SK-N-MC (cell line): Measurements from ENCODE around the gene GRAMD1B.
"Not testable (repeated sequence)": the region's sequence is repeated elsewhere in the genome, so short reads cannot be mapped to it uniquely, and the experiment has no call there.

Source experiments
- DNase-seq: peaks from one replicate; pipeline ENCODE4 v3.0.0-alpha.2; 2011; ENCODE audit warnings: low read depth, low spot score
- H3K27ac ChIP-seq: fragments of 200-600 bp; sonication (generic); 2 replicates; pipeline ENCODE4 v1.5.1; 2016; ENCODE audit warnings: mixed run types
- H3K36me3 ChIP-seq: fragments of 200-600 bp; sonication (generic); 2 replicates; pipeline ENCODE4 v1.6.1; 2017; ENCODE audit warnings: antibody characterized with exemption, low read length, mixed read lengths; ENCODE audit not compliant: insufficient read depth
- H3K4me3 ChIP-seq: fragments of 200-600 bp; sonication (generic); 2 replicates; pipeline ENCODE4 v1.5.1; 2016
- H3K9ac ChIP-seq: fragments of 200-600 bp; sonication (generic); 2 replicates; pipeline ENCODE4 v1.8.0; 2017; ENCODE audit warnings: mixed run types, mixed read lengths; ENCODE audit not compliant: insufficient read length
- H3K9me3 ChIP-seq: fragments of 200-600 bp; sonication (generic); 2 replicates; pipeline ENCODE4 v1.6.1; 2017; ENCODE audit warnings: low read depth, mild to moderate bottlenecking, antibody characterized with exemption, low read length, moderate library complexity, mixed read lengths
- EZH2 ChIP-seq: fragments of 200-600 bp; sonication (generic); IDR thresholded peaks from one replicate; pipeline ENCODE4 v1.6.1; 2017; ENCODE audit warnings: antibody characterized with exemption
- FOXP2 ChIP-seq: optimal IDR thresholded peaks from 2 replicates; pipeline ENCODE3; 2011; ENCODE audit warnings: mild to moderate bottlenecking, moderate library complexity; ENCODE audit not compliant: insufficient read depth; ENCODE audit errors: extremely low read length, control extremely low read depth
- POLR2AphosphoS5 ChIP-seq: IDR thresholded peaks from 2 replicates; pipeline ENCODE4 v1.6.1; 2012; ENCODE audit warnings: mild to moderate bottlenecking, low read depth, low read length, borderline replicate concordance

GRAMD1B gene

GRCh38 chr11:123443851-123444623, 14.0 kb downstream of the GRAMD1B start:
- Histone ChIP-seq H3K4me3 (no peak overlapping the region), H3K27ac (no peak overlapping the region), H3K9ac (no peak overlapping the region), H3K9me3 (no peaks in the 10 kb centered on the region), H3K36me3 (no peaks in the 10 kb centered on the region)
- no peak for DNase-seq
- no peak for TF ChIP-seq EZH2
- no peak for TF ChIP-seq POLR2AphosphoS5

DNA sequence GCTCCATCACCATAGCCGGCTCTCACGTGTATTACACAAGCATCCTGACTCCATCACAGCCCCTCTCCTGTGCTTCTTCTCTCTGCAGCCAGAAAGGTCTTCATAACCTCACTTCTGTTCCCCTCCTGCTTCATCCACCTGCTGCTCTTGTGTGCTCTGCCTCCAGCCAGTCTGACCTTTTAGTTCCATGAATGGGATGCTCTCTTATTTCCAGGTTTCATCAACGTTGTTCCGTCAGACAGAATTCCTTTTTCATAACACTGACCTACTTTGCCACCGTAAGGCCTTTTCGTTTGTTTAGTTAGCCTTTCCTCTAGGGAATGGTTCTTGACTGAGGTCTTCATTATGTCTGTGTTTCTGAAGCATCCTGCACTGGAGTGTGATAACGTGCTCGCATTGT, 18.8 kb downstream of the GRAMD1B start:
- Histone ChIP-seq H3K27ac (no peak overlapping the region), H3K36me3 (no peaks in the 10 kb centered on the region)
- DNase-seq, result no peak

GRCh38 chr11:123449436-123449835, 19.4 kb downstream of the GRAMD1B start:
- DNase-seq, result no peak
- no peaks in the 10 kb centered on the region for H3K9me3 ChIP-seq
- H3K9ac ChIP-seq, result no peak overlapping the region
- no peak for TF ChIP-seq EZH2
- TF ChIP-seq FOXP2, result no peak
- no peak for TF ChIP-seq POLR2AphosphoS5
- no peaks in the 10 kb centered on the region for H3K36me3 ChIP-seq
- H3K4me3 ChIP-seq, result no peak overlapping the region
- no peak overlapping the region for H3K27ac ChIP-seq

More for the DNA sequence above, 18.8 kb downstream of the GRAMD1B start:
- no peak overlapping the region for H3K4me3 ChIP-seq
- no peak overlapping the region for H3K9ac ChIP-seq
- H3K9me3 ChIP-seq, result no peaks in the 10 kb centered on the region
- TF ChIP-seq EZH2, result no peak
- no peak for TF ChIP-seq POLR2AphosphoS5
- TF ChIP-seq FOXP2, result no peak

- H3K9me3 ChIP-seq, result no peaks in the 10 kb centered on the region
- no peaks in the 10 kb centered on the region for H3K36me3 ChIP-seq
- H3K9ac ChIP-seq, result no peak overlapping the region
- no peak for DNase-seq
- no peak overlapping the region for H3K4me3 ChIP-seq
- no peak for TF ChIP-seq EZH2
- TF ChIP-seq POLR2AphosphoS5, result no peak
- TF ChIP-seq FOXP2, result no peak
- H3K27ac ChIP-seq, result no peak overlapping the region
Observed at GRCh38 chr11:123450623-123451022, 20.6 kb downstream of the GRAMD1B start.

- no peak overlapping the region for H3K4me3 ChIP-seq
- H3K9ac ChIP-seq, result no peak overlapping the region
- no peak overlapping the region for H3K27ac ChIP-seq
- TF ChIP-seq FOXP2, result no peak
- TF ChIP-seq POLR2AphosphoS5, result no peak
- no peak for TF ChIP-seq EZH2
- no peaks in the 10 kb centered on the region for H3K36me3 ChIP-seq
- DNase-seq, result no peak
- no peaks in the 10 kb centered on the region for H3K9me3 ChIP-seq
Observed at GRCh38 chr11:123451183-123451781, 21.2 kb downstream of the GRAMD1B start.

DNA sequence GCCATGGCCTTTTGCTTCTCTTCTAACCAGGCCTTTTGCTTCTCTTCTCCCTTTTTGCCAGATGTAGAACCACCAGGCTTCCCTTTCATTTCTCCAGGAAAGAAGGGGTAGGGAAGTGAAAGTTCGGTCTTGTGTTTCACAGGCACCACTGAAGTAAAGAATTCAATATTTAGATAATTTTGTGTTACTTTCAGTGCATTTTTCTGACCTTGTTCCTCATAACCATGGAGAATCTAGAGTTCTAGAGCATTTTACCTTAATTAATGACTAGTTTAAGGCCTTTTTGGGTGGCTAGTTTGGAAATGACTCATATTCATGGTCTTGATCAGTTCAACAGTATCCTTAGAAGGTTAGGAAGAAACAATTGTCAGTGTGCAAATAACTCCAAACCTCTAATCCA, 22.7 kb downstream of the GRAMD1B start:
- H3K9ac ChIP-seq, result no peak overlapping the region
- no peak overlapping the region for H3K27ac ChIP-seq
- TF ChIP-seq EZH2, result no peak
- no peak for TF ChIP-seq FOXP2
- TF ChIP-seq POLR2AphosphoS5, result no peak
- DNase-seq, result no peak
- H3K4me3 ChIP-seq, result no peak overlapping the region
- no peaks in the 10 kb centered on the region for H3K9me3 ChIP-seq
- H3K36me3 ChIP-seq, result no peaks in the 10 kb centered on the region

- no peak for TF ChIP-seq EZH2
- TF ChIP-seq POLR2AphosphoS5, result no peak
- TF ChIP-seq FOXP2, result no peak
- Histone ChIP-seq H3K27ac (no peak overlapping the region), H3K36me3 (no peaks in the 10 kb centered on the region), H3K9me3 (no peaks in the 10 kb centered on the region), H3K4me3 (no peak overlapping the region), H3K9ac (no peak overlapping the region)
- DNase-seq, result no peak
Observed at GRCh38 chr11:123454060-123454651, 24.1 kb downstream of the GRAMD1B start.

GRCh38 chr11:123454796-123455195, 24.7 kb downstream of the GRAMD1B start:
- no peak overlapping the region for H3K4me3 ChIP-seq
- no peak overlapping the region for H3K27ac ChIP-seq
- H3K9ac ChIP-seq, result no peak overlapping the region
- H3K36me3 ChIP-seq, result no peaks in the 10 kb centered on the region
- no peak for TF ChIP-seq POLR2AphosphoS5
- no peak for TF ChIP-seq FOXP2
- TF ChIP-seq EZH2, result no peak
- no peak for DNase-seq
- no peaks in the 10 kb centered on the region for H3K9me3 ChIP-seq

- H3K9ac ChIP-seq, H3K9me3 ChIP-seq, DNase-seq, H3K36me3 ChIP-seq, H3K4me3 ChIP-seq, H3K27ac ChIP-seq: not testable (repeated sequence)
Observed at GRCh38 chr11:123456448-123456847, 26.4 kb downstream of the GRAMD1B start.
